ENCODE measurements around the gene SOWAHA. TPM values are rescaled to one million over a fixed set of nuclear protein-coding genes. Genes with fewer than 3 reads are reported as not detected.

SOWAHA gene
- total RNA-seq, 1 experiment from 2014 or later: 0.04 TPM

DNA sequence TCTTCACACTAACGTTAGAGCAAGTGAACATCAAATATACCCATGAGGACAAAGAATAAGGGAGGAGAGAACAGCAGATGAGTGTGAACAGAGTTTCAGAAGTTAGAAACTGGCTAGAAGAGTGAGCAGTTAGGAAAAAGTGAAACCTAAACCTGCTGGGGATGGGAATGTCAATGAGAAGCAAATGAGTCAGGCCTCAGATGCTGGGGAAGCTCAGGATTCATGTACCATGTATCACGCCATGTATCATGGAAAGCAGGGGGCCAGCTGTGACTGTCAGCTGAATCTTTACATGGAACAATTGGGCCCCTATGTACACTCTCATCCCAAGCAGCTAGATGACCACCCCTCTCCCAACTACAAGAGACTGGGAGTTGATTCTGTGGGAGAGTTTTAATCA is 37.0 kb downstream of the SOWAHA start:
- ATAC-seq: no peak

DNA sequence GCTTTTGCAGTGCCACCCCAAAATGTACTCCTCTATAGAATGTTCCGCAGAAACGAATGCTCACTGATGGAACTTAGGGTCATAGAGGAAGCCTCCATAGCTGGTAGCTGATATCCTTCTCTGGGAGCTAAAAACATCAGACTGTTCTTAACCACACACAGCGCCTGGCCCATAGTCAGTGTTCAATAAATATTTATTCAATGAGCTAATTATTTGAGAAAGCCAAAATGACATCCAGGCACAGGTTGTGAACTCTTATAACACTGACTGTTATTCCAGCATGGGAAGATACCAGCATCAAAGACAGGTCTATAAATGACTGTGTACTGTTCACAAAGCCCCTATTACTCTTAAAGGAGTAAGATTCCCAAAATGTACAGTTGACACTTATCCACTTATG is 40.2 kb downstream of the SOWAHA start:
- no peak overlapping the region for H2AFZ ChIP-seq (ENCODE audit: low read length)
- CTCF ChIA-PET: interaction anchor here (0.7 to 0.9 kb wide), 2 partner anchors 179 to 352 kb away, joined by 3 read pairs; no protein-coding TSS in a partner anchor
- H3F3A ChIP-seq (ENCODE audit: low read length, unreplicated experiment): no peaks in the 10 kb centered on the region
- H3K79me2 ChIP-seq (ENCODE audit: low read length): no peaks in the 10 kb centered on the region
- no peak overlapping the region for H3K4me3 ChIP-seq (ENCODE audit: low read length)
- POLR2A ChIA-PET (ENCODE audit: unreplicated experiment): no interaction called here
- H3K9ac ChIP-seq (ENCODE audit: low read length): no peak overlapping the region
- H3K9me3 ChIP-seq (ENCODE audit: low read length): no peaks in the 10 kb centered on the region
- H3K27me3 ChIP-seq (ENCODE audit: low read length): no peaks in the 10 kb centered on the region
- no peaks in the 10 kb centered on the region for H3K4me1 ChIP-seq (ENCODE audit: insufficient read depth, low read length)
- no peaks in the 10 kb centered on the region for H3K36me3 ChIP-seq (ENCODE audit: low read depth, low read length)
- no peak overlapping the region for H3K4me2 ChIP-seq (ENCODE audit: low read length)
- intact Hi-C loops (cut with micrococcal nuclease): no loop called here
- DNase-seq (no peak), ATAC-seq (peak; percentile 45)
- no TSS peak for BruUV-seq (replicated peaks)
- H4K20me1 ChIP-seq (ENCODE audit: low read length): no peaks in the 10 kb centered on the region
- no peak overlapping the region for H3K27ac ChIP-seq (ENCODE audit: low read length)
- no peaks in the 10 kb centered on the region for H3K9me2 ChIP-seq (replicated peaks; ENCODE audit: low read length)
- TF ChIP-seq EZH2phosphoT487 (IDR thresholded peaks at IDR 0.05; ENCODE audit: borderline replicate concordance, low read length) (no peak), EZH2 (IDR thresholded peaks at IDR 0.05; ENCODE audit: low read length, unreplicated experiment) (no peak)
- TF ChIP-seq, protein P1, sequence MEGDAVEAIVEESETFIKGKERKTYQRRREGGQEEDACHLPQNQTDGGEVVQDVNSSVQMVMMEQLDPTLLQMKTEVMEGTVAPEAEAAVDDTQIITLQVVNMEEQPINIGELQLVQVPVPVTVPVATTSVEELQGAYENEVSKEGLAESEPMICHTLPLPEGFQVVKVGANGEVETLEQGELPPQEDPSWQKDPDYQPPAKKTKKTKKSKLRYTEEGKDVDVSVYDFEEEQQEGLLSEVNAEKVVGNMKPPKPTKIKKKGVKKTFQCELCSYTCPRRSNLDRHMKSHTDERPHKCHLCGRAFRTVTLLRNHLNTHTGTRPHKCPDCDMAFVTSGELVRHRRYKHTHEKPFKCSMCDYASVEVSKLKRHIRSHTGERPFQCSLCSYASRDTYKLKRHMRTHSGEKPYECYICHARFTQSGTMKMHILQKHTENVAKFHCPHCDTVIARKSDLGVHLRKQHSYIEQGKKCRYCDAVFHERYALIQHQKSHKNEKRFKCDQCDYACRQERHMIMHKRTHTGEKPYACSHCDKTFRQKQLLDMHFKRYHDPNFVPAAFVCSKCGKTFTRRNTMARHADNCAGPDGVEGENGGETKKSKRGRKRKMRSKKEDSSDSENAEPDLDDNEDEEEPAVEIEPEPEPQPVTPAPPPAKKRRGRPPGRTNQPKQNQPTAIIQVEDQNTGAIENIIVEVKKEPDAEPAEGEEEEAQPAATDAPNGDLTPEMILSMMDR (conservative IDR thresholded peaks at IDR 0.05; ENCODE audit: low read depth, low read length): no peak

More for the DNA sequence above, 37.0 kb downstream of the SOWAHA start:
- intact Hi-C loops (cut with micrococcal nuclease): no loop called here
- POLR2A ChIA-PET (ENCODE audit: unreplicated experiment): no interaction called here
- no peak overlapping the region for H3K4me3 ChIP-seq (ENCODE audit: low read length)
- H3K4me1 ChIP-seq (ENCODE audit: insufficient read depth, low read length): no peaks in the 10 kb centered on the region
- no peak for DNase-seq
- no peak overlapping the region for H3K4me2 ChIP-seq (ENCODE audit: low read length)
- no peak overlapping the region for H2AFZ ChIP-seq (ENCODE audit: low read length)
- H3F3A ChIP-seq (ENCODE audit: low read length, unreplicated experiment): no peaks in the 10 kb centered on the region
- TF ChIP-seq, protein P1 (conservative IDR thresholded peaks at IDR 0.05; ENCODE audit: low read depth, low read length): no peak
- TF ChIP-seq EZH2phosphoT487 (IDR thresholded peaks at IDR 0.05; ENCODE audit: borderline replicate concordance, low read length) (no peak), EZH2 (IDR thresholded peaks at IDR 0.05; ENCODE audit: low read length, unreplicated experiment) (no peak)
- H3K9me2 ChIP-seq (replicated peaks; ENCODE audit: low read length): no peaks in the 10 kb centered on the region
- CTCF ChIA-PET: no interaction called here
- H3K9ac ChIP-seq (ENCODE audit: low read length): no peak overlapping the region
- no TSS peak for BruUV-seq (replicated peaks)
- H3K27ac ChIP-seq (ENCODE audit: low read length): no peak overlapping the region
- no peaks in the 10 kb centered on the region for H3K79me2 ChIP-seq (ENCODE audit: low read length)
- H4K20me1 ChIP-seq (ENCODE audit: low read length): no peaks in the 10 kb centered on the region
- no peaks in the 10 kb centered on the region for H3K9me3 ChIP-seq (ENCODE audit: low read length)
- H3K27me3 ChIP-seq (ENCODE audit: low read length): no peaks in the 10 kb centered on the region
- H3K36me3 ChIP-seq (ENCODE audit: low read depth, low read length): no peaks in the 10 kb centered on the region

DNA sequence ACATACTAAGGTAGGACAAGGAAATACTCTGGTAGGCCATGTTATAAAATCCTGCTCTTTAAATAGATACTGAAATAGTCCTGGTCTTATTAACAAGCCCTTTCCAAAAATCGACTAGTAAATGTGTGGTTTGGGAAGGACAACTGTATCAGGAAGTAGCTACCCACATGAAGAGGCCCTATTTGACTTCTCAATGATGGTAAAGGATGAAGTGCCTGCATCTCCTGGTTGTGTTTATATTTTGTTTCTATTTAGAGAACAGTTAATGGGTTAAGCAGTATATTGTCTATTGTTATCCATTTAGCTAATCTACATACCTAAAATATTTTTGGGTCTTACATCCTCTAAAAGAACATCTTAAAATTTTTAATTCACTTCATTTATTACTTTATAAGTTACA is 40.7 kb downstream of the SOWAHA start:
- TF ChIP-seq EZH2phosphoT487 (IDR thresholded peaks at IDR 0.05; ENCODE audit: borderline replicate concordance, low read length) (no peak), EZH2 (IDR thresholded peaks at IDR 0.05; ENCODE audit: low read length, unreplicated experiment) (no peak)
- TF ChIP-seq, protein P1 (conservative IDR thresholded peaks at IDR 0.05; ENCODE audit: low read depth, low read length): no peak
- CTCF ChIA-PET: interaction anchor here (0.7 to 0.9 kb wide), 2 partner anchors 179 to 353 kb away, joined by 3 read pairs; no protein-coding TSS in a partner anchor
- ATAC-seq: no peak

More for the DNA sequence above, 40.7 kb downstream of the SOWAHA start:
- BruUV-seq (replicated peaks): no TSS peak
- intact Hi-C loops (cut with micrococcal nuclease): no loop called here
- Histone ChIP-seq H3K27me3 (ENCODE audit: low read length) (no peaks in the 10 kb centered on the region), H3K4me2 (ENCODE audit: low read length) (no peak overlapping the region), H4K20me1 (ENCODE audit: low read length) (no peaks in the 10 kb centered on the region), H2AFZ (ENCODE audit: low read length) (no peak overlapping the region), H3K27ac (ENCODE audit: low read length) (no peak overlapping the region), H3K9ac (ENCODE audit: low read length) (no peak overlapping the region), H3K79me2 (ENCODE audit: low read length) (no peaks in the 10 kb centered on the region), H3K4me1 (ENCODE audit: insufficient read depth, low read length) (no peaks in the 10 kb centered on the region), H3F3A (ENCODE audit: low read length, unreplicated experiment) (no peaks in the 10 kb centered on the region), H3K9me2 (replicated peaks; ENCODE audit: low read length) (no peaks in the 10 kb centered on the region), H3K4me3 (ENCODE audit: low read length) (no peak overlapping the region), H3K9me3 (ENCODE audit: low read length) (no peaks in the 10 kb centered on the region), H3K36me3 (ENCODE audit: low read depth, low read length) (no peaks in the 10 kb centered on the region)
- POLR2A ChIA-PET (ENCODE audit: unreplicated experiment): no interaction called here
- DNase-seq: no peak

Measured in PC-3 (cell line).